Epithelial cell of proximal tubule (primary cell): ENCODE data around the gene LRRN4. TPM values are rescaled to one million over a fixed set of nuclear protein-coding genes. Genes with fewer than 3 reads are reported as not detected.

Experiments used
- DNase-seq: peaks from one replicate; pipeline ENCODE4 v3.0.0-alpha.2; 2011; ENCODE audit warnings: low read depth
- H3K4me3 ChIP-seq: 2 replicates; pipeline ENCODE4 v1.5.1; 2011; ENCODE audit warnings: low read depth, mild to moderate bottlenecking, low read length
- CTCF ChIP-seq: conservative IDR thresholded peaks from 2 replicates; pipeline ENCODE4 v1.5.1; 2012; ENCODE audit warnings: low read depth, mild to moderate bottlenecking, low read length
- total RNA-seq: library from RNA; depleted of rRNA; stranded (reverse); fragments of >200 nt; gene quantifications from 2 replicates; pipeline ENCODE4 v1.2.3, GENCODE V29; 2015

LRRN4 gene
- total RNA-seq, 1 donor from 2014 or later = 152 TPM

GRCh38 chr20:6075428-6076219, 21.8 kb upstream of the LRRN4 start:
- no peak for DNase-seq
- H3K4me3 ChIP-seq = no peak overlapping the region
- no peak for TF ChIP-seq CTCF

- no peak for DNase-seq
- TF ChIP-seq CTCF = no peak
- no peak overlapping the region for H3K4me3 ChIP-seq
Observed at GRCh38 chr20:6074784-6075183, 20.9 kb upstream of the LRRN4 start.

DNA sequence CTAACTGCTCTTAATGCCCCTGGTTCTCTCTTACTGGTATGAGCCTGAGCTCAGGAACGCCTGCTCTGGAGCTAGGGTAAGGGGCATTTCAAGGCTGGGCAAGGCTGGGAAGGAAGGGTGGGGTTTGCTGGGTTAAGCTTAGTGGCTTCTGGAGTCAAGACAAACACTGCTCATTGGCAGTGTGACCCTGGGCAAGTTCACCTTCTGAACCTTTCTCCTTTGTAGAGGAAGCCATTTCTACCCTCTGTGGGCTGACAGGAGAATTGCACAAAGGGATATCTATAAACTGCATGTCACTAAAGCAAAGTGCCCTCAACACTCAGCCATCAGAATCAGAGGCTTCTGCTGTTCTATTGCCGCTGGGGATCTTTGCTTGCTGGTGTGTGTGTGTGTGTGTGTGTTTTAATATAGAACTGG, 20.3 kb upstream of the LRRN4 start:
- no peak for DNase-seq
- H3K4me3 ChIP-seq = no peak overlapping the region
- peak; percentile 61 for TF ChIP-seq CTCF

DNA sequence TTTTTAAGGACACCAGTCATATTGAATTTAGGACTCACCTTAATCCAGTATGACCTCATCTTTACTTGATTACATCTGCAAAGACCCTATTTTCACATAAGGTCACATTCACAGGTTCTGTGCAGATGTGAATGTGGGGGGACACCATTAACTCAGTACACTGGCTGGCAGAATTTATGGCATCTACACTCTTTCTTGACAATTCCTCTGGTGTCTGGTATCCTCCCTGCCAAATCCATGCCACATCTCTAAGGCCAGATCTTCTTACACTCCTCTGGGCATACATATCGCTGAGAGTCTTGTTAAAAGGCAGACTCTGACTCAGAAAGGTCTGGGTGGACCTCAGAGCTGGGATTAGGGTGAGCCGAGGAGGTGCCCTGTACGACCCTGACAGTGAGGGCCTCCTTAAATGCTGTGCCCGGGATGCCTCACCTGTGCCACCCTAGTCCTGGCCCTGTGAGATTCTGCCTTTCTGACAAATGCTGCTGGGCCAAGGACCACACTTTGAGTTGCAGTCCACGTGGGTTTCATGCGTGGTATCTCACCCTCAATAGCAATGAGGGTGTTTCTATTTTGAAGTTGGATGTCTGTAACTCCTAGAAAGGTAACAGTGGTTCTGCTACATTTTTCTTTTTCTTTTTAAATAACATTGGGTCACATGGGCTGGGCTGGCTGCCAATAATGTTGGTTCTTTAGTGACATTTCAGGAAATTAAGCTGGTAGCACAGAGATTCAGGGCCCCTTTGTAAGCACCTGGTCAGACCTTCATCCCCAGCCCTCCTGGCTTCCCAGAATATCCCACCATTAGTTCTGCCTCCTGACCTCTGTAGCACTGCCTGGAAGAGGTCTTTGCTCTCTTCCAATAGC, 17.2 kb upstream of the LRRN4 start:
- no peak overlapping the region for H3K4me3 ChIP-seq
- no peak for DNase-seq
- TF ChIP-seq CTCF = no peak

- DNase-seq = no peak
- no peak for TF ChIP-seq CTCF
- H3K4me3 ChIP-seq = no peak overlapping the region
Observed at GRCh38 chr20:6069669-6070068, 15.8 kb upstream of the LRRN4 start.

DNA sequence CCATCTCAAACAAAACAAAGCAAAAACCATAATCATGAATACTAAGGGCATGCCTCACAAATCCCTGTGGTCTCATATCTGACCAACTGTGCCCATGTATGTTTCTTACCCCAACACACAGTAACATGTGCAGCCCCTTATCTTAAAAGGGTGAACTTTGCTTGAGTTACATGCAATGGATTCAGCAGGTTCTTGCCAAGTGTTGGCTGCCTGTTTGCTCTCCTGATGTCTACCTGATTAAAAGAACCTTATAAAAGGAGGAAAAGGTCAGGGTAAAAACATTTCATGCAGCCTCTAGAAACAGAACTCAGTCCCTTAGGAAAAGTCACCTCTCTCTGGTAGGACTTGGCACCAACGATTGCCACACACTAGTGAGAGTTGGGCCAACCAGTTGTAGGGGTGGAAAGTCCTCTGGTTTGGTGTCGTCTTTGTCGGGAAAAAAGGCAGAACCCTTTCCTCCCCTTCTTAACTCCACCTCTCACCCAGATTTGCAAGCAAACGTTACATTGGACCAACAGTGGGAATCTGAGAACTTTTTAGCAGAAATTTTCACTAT, 14.0 kb upstream of the LRRN4 start:
- H3K4me3 ChIP-seq = no peak overlapping the region
- DNase-seq = no peak
- TF ChIP-seq CTCF = no peak
